Stimulated activated CD8-positive, alpha-beta memory T cell treated with anti-CD3 and anti-CD28 coated beads, Interleukin-12 subunit alpha, Interleukin-12 subunit beta, amount 100 ng/mL, for 1 hour (primary cell): ENCODE measurements around the gene DMXL2.
"Not testable (repeated sequence)": the region's sequence is repeated elsewhere in the genome, so short reads cannot be mapped to it uniquely, and the experiment has no call there.

Experiments used
- DNase-seq: peaks from one replicate; pipeline ENCODE4 v3.0.0-alpha.2; 2020; ENCODE audit warnings: low read depth

Gene DMXL2

GRCh38 chr15:51576286-51576850 is 46.2 kb downstream of the DMXL2 start:
- DNase-seq = no peak

- DNase-seq = no peak
Observed at GRCh38 chr15:51575775-51576174, 46.8 kb downstream of the DMXL2 start.

GRCh38 chr15:51573352-51573751 is 49.2 kb downstream of the DMXL2 start:
- DNase-seq = not testable (repeated sequence)

- not testable (repeated sequence) for DNase-seq
Observed at GRCh38 chr15:51568939-51569784, 53.4 kb downstream of the DMXL2 start.

- no peak for DNase-seq
Observed at GRCh38 chr15:51561271-51561670, 61.3 kb downstream of the DMXL2 start.

GRCh38 chr15:51558876-51559275 is 63.7 kb downstream of the DMXL2 start:
- no peak for DNase-seq

GRCh38 chr15:51558411-51558810 is 64.2 kb downstream of the DMXL2 start:
- no peak for DNase-seq

- no peak for DNase-seq
Observed at GRCh38 chr15:51550841-51551240, 71.7 kb downstream of the DMXL2 start.

- DNase-seq = no peak
Observed at GRCh38 chr15:51547656-51548055, 74.9 kb downstream of the DMXL2 start.

- no peak for DNase-seq
Observed at GRCh38 chr15:51536965-51537574, 85.5 kb downstream of the DMXL2 start.

GRCh38 chr15:51533672-51534398 is 88.7 kb downstream of the DMXL2 start:
- DNase-seq = no peak

GRCh38 chr15:51526955-51527354 is 95.6 kb downstream of the DMXL2 start:
- DNase-seq = no peak

- DNase-seq = no peak
Observed at GRCh38 chr15:51524376-51524775, 98.2 kb downstream of the DMXL2 start.

GRCh38 chr15:51516291-51516690 is 106.3 kb downstream of the DMXL2 start:
- no peak for DNase-seq

GRCh38 chr15:51505251-51505650 is 117.3 kb downstream of the DMXL2 start:
- DNase-seq = no peak

GRCh38 chr15:51503003-51503402 is 119.6 kb downstream of the DMXL2 start:
- no peak for DNase-seq

- DNase-seq = no peak
Observed at GRCh38 chr15:51499379-51499976, 123.1 kb downstream of the DMXL2 start.

GRCh38 chr15:51497806-51498205 is 124.8 kb downstream of the DMXL2 start:
- DNase-seq = no peak

- DNase-seq = no peak
Observed at GRCh38 chr15:51496246-51496645, 126.3 kb downstream of the DMXL2 start.

GRCh38 chr15:51494411-51495314 is 127.9 kb downstream of the DMXL2 start:
- no peak for DNase-seq

- no peak for DNase-seq
Observed at GRCh38 chr15:51493892-51494291, 128.7 kb downstream of the DMXL2 start.
